Hair follicular keratinocyte (primary cell): ENCODE results near the gene CLEC18B. TPM values are rescaled to one million over a fixed set of nuclear protein-coding genes. Genes with fewer than 3 reads are reported as not detected.

Source experiments
- total RNA-seq: library from RNA; depleted of rRNA; stranded (reverse); fragments of >200 nt; gene quantifications from 2 replicates; pipeline ENCODE4 v1.2.3, GENCODE V29; 2015

Gene CLEC18B
- total RNA-seq, result 1.2 and 2.1 TPM in 2 replicates

GRCh38 chr16:74420612-74421481 lies at the start of gene CLEC18B:
Gene CLEC18B, minus strand, starts transcription at chr16:74421478. Its CDS starts 208 bp downstream, at chr16:74421270.

Other genes starting within 250 kb of the CLEC18B start
- gene PSMD7, start 124.7 kb downstream of the CLEC18B start, total RNA-seq, result 76.1 and 117 TPM in 2 replicates
- gene NPIPB15, start 45.2 kb downstream of the CLEC18B start, total RNA-seq, result not detected in 2 replicates
- gene GLG1, start 185.6 kb upstream of the CLEC18B start, total RNA-seq, result 78.4 and 101 TPM in 2 replicates
- gene RFWD3, start 245.4 kb upstream of the CLEC18B start, total RNA-seq, result 22.2 and 35.5 TPM in 2 replicates